Right hindlimb (tissue), 1 donor: ENCODE measurements around the gene COMP.

Experiments
- DNase-seq: peaks from one replicate; pipeline ENCODE4 v3.0.0-alpha.2; 2018

Gene COMP

GRCh38 chr19:18782559-18783225 is 8.4 kb downstream of the COMP start:
- no peak for DNase-seq

- no peak for DNase-seq
These were observed 9.1 kb downstream of the COMP start for GRCh38 chr19:18781885-18782527.

GRCh38 chr19:18781047-18781600 is 10.0 kb downstream of the COMP start:
- DNase-seq, result no peak

GRCh38 chr19:18780631-18781030 is 10.5 kb downstream of the COMP start:
- DNase-seq, result no peak

GRCh38 chr19:18780081-18780480 is 11.0 kb downstream of the COMP start:
- no peak for DNase-seq

- no peak for DNase-seq
These were observed 12.1 kb downstream of the COMP start for GRCh38 chr19:18778826-18779495.

GRCh38 chr19:18778076-18778389 is 13.1 kb downstream of the COMP start:
- DNase-seq, result no peak

GRCh38 chr19:18777301-18778075 is 13.6 kb downstream of the COMP start:
- no peak for DNase-seq

GRCh38 chr19:18776736-18777135 is 14.4 kb downstream of the COMP start:
- DNase-seq, result no peak

- DNase-seq, result no peak
These were observed 14.9 kb downstream of the COMP start for GRCh38 chr19:18776288-18776594.

GRCh38 chr19:18775586-18776287 is 15.4 kb downstream of the COMP start:
- no peak for DNase-seq

GRCh38 chr19:18774782-18775444 is 16.2 kb downstream of the COMP start:
- DNase-seq, result no peak

- no peak for DNase-seq
These were observed 17.0 kb downstream of the COMP start for GRCh38 chr19:18774107-18774506.

GRCh38 chr19:18773682-18774081 is 17.4 kb downstream of the COMP start:
- no peak for DNase-seq

GRCh38 chr19:18772620-18773587 is 18.2 kb downstream of the COMP start:
- no peak for DNase-seq

- DNase-seq, result no peak
These were observed 19.5 kb downstream of the COMP start for GRCh38 chr19:18771328-18772242.

- DNase-seq, result no peak
These were observed 20.3 kb downstream of the COMP start for GRCh38 chr19:18770663-18771327.

GRCh38 chr19:18769989-18770528 is 21.0 kb downstream of the COMP start:
- DNase-seq, result no peak
